KOPT-K1 (cell line): ENCODE measurements around the gene LIPC.

ENCODE experiments used
- H3K27ac ChIP-seq: fragments of 200-600 bp; sonication (generic); 2 replicates; pipeline ENCODE4 v1.5.1; 2016; ENCODE audit warnings: antibody characterized with exemption, mild to moderate bottlenecking, low read depth, low read length; ENCODE audit not compliant: poor library complexity, severe bottlenecking
- H3K36me3 ChIP-seq: fragments of 200-600 bp; sonication (generic); 2 replicates; pipeline ENCODE4 v1.5.1; 2017; ENCODE audit warnings: antibody characterized with exemption, mild to moderate bottlenecking, low read length, moderate library complexity; ENCODE audit not compliant: insufficient read depth
- H3K9me3 ChIP-seq: fragments of 200-600 bp; sonication (generic); 2 replicates; pipeline ENCODE4 v1.5.1; 2017; ENCODE audit warnings: antibody characterized with exemption, low read length, mild to moderate bottlenecking; ENCODE audit not compliant: insufficient read depth, poor library complexity, severe bottlenecking

LIPC gene

GRCh38 chr15:58399739-58400138 lies 32.1 kb upstream of the LIPC start:
- Histone ChIP-seq H3K36me3 (no peaks in the 10 kb centered on the region), H3K9me3 (no peaks in the 10 kb centered on the region), H3K27ac (no peak overlapping the region)

GRCh38 chr15:58401276-58401675 lies 30.5 kb upstream of the LIPC start:
- Histone ChIP-seq H3K36me3 (no peaks in the 10 kb centered on the region), H3K27ac (no peak overlapping the region), H3K9me3 (no peaks in the 10 kb centered on the region)

- Histone ChIP-seq H3K9me3 (no peaks in the 10 kb centered on the region), H3K27ac (no peak overlapping the region), H3K36me3 (no peaks in the 10 kb centered on the region)
Measured at GRCh38 chr15:58401991-58402649, 29.7 kb upstream of the LIPC start.

- Histone ChIP-seq H3K36me3 (no peaks in the 10 kb centered on the region), H3K9me3 (no peaks in the 10 kb centered on the region), H3K27ac (no peak overlapping the region)
Measured at GRCh38 chr15:58403581-58403980, 28.2 kb upstream of the LIPC start.

- Histone ChIP-seq H3K9me3 (no peaks in the 10 kb centered on the region), H3K27ac (no peak overlapping the region), H3K36me3 (no peaks in the 10 kb centered on the region)
Measured at GRCh38 chr15:58404020-58404419, 27.8 kb upstream of the LIPC start.

- Histone ChIP-seq H3K36me3 (no peaks in the 10 kb centered on the region), H3K27ac (no peak overlapping the region), H3K9me3 (no peaks in the 10 kb centered on the region)
Measured at GRCh38 chr15:58404722-58405121, 27.1 kb upstream of the LIPC start.

- H3K27ac ChIP-seq = no peak overlapping the region
- no peaks in the 10 kb centered on the region for H3K36me3 ChIP-seq
- no peaks in the 10 kb centered on the region for H3K9me3 ChIP-seq
Measured at GRCh38 chr15:58405865-58406264, 25.9 kb upstream of the LIPC start.

GRCh38 chr15:58406811-58407210 lies 25.0 kb upstream of the LIPC start:
- H3K36me3 ChIP-seq = no peaks in the 10 kb centered on the region
- no peaks in the 10 kb centered on the region for H3K9me3 ChIP-seq
- no peak overlapping the region for H3K27ac ChIP-seq

GRCh38 chr15:58407236-58407775 lies 24.5 kb upstream of the LIPC start:
- Histone ChIP-seq H3K27ac (no peak overlapping the region), H3K9me3 (no peaks in the 10 kb centered on the region), H3K36me3 (no peaks in the 10 kb centered on the region)

- Histone ChIP-seq H3K9me3 (no peaks in the 10 kb centered on the region), H3K36me3 (no peaks in the 10 kb centered on the region), H3K27ac (no peak overlapping the region)
Measured at GRCh38 chr15:58407778-58408177, 24.0 kb upstream of the LIPC start.

GRCh38 chr15:58409861-58410260 lies 21.9 kb upstream of the LIPC start:
- Histone ChIP-seq H3K9me3 (no peaks in the 10 kb centered on the region), H3K36me3 (no peaks in the 10 kb centered on the region), H3K27ac (peak overlapping the region; percentile 78)

- no peaks in the 10 kb centered on the region for H3K9me3 ChIP-seq
- no peaks in the 10 kb centered on the region for H3K36me3 ChIP-seq
- peak overlapping the region; percentile 78 for H3K27ac ChIP-seq
Measured at GRCh38 chr15:58410353-58410752, 21.4 kb upstream of the LIPC start.

GRCh38 chr15:58413253-58413652 lies 18.5 kb upstream of the LIPC start:
- Histone ChIP-seq H3K36me3 (no peaks in the 10 kb centered on the region), H3K9me3 (peaks cover 3% of the 10 kb centered on the region), H3K27ac (no peak overlapping the region)

- H3K27ac ChIP-seq = no peak overlapping the region
- no peaks in the 10 kb centered on the region for H3K36me3 ChIP-seq
- H3K9me3 ChIP-seq = peaks cover 3% of the 10 kb centered on the region
Measured at GRCh38 chr15:58415636-58416035, 16.2 kb upstream of the LIPC start.

GRCh38 chr15:58416963-58417362 lies 14.8 kb upstream of the LIPC start:
- Histone ChIP-seq H3K36me3 (no peaks in the 10 kb centered on the region), H3K9me3 (peaks cover 3% of the 10 kb centered on the region), H3K27ac (no peak overlapping the region)

GRCh38 chr15:58418135-58418534 lies 13.7 kb upstream of the LIPC start:
- Histone ChIP-seq H3K27ac (no peak overlapping the region), H3K9me3 (peaks cover 3% of the 10 kb centered on the region), H3K36me3 (no peaks in the 10 kb centered on the region)
